HG03045 (cell line): ENCODE results near the gene PIK3CA.

Experiments
- ATAC-seq: cut with Tn5 transposase; IDR thresholded peaks from one replicate; pipeline ENCODE4 v1.9.1; 2021; ENCODE audit warnings: mild to moderate bottlenecking, moderate library complexity; ENCODE audit not compliant: unreplicated experiment

Gene PIK3CA

DNA sequence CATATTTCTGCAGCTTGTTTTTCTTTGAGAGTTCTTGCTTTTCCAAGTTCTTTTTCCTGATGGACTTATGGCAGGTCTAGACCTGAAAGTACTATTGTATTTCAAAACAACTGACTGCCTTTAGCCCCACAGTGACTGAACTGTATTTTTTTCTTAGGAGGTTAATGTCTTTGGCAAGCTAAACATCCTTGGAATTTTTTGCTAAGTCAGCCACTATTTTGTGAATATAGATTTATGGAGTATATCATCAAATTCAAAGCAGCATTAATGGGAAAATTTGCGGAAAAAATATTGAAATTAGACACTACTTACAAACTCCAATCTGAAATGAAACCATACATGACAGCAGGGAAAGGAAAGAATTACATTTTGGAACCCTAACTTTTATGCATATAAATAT is 8.6 kb downstream of the PIK3CA start:
- no peak for ATAC-seq

DNA sequence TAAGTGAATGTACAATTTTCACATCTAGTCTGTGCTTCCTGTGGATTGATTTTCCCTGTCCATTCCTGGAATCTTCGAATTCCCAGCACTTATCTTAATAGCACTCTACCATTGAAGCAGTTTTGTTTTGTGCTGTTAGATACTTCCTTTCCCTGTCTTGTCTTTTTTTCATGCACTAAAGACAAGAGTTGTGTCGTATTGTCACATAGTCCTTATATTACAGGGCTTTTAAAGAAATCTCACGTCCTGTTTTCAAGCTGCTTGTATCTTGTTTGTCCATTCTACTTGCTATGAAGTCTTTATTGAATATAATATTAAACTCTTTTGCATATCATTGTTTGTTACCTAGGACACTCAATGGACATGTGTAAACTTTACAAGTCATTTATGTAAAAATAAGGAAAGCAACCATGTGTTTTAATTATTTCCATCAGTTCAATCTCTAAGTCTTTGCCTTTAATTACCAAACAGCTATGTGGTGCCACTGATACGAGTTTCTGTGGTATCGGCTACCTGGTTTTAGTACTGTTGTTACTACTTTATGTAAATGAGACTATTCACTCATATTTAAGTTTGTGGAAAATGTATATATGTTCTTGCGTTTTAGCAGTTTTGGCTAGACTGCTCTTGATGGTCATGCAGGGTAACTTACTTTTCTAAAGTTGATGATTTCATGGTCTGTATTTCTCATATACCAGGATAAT is 10.3 kb downstream of the PIK3CA start:
- ATAC-seq: no peak

DNA sequence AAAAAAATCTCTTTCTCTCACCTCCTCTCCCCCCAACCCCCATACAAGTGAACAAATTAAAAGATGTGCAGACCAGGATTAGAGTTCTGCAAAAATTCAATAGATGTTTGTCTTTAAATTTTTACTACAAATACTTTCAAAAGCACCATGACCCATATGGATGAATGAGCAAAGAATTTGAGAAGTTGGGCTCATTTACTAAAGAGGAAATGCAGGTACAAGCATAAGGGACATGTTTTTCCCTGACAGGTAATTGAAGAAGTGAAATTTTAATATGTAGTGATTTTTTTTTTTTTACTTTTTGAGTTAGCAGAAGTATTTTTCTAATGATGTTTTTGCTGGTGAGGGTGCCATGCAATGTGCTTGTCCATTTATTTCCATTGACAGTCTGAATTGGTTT is 15.3 kb downstream of the PIK3CA start:
- no peak for ATAC-seq

DNA sequence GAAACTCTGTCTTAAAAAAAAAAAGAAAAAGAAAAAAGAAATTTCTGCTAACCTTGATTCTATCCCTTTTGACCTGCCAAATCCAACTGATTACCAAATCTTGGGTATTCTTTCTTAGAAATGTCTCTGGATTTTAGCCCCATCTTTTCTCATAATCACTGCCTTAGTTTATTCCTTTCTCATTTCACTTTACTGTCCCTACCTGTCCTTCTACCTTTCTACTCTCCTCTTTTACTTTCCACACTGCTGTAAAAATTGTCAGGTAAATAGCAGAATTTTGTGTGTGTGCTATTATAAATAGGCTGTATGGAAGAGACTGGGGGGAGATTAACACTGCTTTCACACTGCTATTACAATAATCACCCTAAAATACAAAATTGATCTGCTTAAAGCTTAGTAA is 16.7 kb downstream of the PIK3CA start:
- no peak for ATAC-seq

DNA sequence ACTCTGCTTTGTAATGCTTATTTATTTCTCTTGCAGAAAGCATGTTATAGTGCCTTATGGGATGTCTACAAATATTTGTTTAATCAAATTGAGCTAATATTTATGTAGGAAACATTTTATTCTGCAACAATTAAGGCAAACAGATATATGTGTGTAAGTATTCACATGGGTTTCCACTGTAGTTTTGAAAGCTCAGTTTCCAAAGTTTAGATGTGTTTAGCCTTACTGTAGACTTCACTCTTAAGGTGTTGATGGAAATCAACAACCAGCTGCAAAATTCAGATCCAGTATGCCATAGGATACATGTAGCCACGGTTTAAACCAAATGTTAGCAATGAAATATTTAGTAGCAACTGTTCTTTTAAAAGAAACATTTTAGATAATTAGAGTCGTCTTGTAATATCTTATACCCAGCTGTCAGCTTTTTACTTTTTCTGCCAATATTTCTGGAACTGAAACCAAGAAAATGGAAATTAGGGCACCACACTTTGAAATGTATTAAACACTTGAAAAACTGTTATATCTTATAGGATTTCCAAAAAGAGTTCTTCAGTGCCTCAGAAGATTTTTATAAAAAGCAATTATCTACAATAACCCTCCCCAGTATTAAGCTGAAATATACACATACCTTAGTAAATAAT is 18.5 kb downstream of the PIK3CA start:
- ATAC-seq: no peak

DNA sequence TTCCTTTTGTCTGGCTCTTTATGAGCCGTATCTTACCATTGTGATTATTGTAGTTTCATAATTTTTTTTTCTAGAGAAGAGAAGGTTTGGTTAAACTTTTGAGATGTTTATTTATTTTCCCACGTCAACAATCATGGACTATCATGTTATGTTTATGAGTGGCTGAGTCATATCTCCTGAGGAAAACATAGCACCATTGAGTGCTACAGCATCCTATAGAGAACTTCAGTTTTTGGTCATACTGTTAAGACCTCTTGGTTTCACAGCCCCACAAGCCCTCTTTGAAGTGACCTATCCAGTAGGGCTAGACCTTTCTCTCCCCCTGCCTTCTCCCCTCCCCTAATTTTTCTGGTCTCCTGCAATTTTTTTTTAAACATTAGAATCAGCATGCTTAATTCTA is 20.8 kb downstream of the PIK3CA start:
- no peak for ATAC-seq

DNA sequence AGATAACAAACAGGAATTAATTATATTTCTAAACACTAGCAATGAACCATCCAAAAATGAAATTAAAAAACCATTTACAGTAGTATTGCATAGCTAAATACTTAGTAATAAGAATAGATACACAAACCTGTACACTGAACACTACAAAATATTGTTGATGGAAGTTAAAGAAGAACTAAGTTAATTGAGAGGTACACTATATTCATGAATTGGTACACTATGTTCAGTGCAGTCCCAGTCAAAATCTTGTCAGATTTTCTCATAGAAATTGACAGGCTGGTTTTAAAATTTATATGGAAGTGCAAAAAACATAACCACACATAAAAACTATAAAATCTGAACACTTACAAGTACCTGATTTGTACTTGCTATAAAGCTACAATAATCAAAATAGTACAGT is 24.4 kb downstream of the PIK3CA start:
- no peak for ATAC-seq

DNA sequence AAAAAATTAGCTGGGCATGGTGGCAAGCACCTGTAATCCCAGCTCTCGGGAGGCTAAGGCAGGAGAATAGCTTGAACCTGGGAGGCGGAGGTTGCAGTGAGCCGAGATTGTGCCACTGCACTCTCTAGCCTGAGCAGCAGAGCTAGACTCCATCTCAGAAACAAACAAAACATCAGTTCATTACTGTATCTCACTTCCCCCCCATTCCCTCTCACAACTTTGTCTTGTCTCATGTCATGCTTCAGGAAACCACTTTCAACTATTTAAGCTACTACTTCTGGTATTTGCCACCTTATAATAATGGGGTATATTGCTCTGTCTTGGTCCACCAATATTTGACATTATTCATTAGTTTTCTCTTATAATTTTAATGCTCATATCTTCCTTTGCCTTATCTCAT is 26.2 kb downstream of the PIK3CA start:
- no peak for ATAC-seq

DNA sequence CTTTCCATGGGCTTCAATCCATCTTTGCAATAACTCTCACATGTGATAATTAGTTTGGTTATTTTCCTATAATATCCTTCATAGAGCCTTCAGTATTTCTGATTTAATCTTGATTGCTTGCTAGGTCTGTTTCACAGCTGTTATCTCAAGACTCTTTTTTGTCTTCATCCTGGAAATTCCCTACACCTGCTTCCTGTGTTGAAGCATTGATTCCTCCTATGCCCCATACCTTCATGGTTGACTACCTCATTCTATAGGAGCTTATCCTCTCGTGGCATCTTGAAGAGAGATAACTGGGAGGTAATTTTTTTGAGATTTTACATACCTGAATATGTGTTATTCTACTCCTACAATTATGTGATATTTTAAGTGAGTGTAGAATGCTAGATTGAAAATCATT is 26.7 kb downstream of the PIK3CA start:
- no peak for ATAC-seq

DNA sequence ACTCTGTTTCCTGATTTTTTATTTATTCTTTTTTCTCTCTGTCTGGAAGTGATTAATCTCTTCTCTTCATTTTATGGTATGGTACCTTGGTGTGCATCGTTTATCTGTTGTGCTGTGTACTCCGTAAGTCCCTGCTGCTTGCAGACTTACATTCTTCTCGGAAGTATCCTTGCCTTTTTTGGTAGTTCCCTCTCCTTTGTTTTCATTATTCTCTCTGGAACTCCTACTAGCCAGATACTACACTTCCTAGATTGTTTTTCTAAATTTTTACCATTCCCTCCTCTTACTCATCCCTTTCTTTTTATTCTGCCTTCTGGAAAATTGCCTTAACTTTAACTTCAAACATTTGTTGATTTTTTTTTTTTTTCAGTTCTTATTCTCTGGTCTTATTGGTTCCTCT is 27.2 kb downstream of the PIK3CA start:
- no peak for ATAC-seq

DNA sequence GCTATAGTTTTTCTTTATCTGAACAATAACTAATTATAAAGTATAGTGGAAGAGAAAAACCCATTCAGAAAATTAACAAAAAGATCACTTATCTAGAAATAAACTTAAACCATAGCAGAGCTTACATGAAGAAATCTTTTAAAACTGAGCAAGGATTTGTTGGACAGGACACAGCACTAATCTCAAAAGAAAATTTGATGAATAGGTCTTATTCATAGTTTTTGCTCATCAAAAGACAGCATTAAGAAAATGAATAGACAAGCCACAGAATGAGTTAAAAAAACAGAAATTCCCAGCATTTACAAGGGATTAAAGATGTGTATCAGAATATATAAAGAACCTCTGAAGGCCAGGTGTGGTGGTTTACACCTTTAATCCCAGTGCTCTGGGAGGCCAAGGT is 29.5 kb downstream of the PIK3CA start:
- ATAC-seq: no peak

DNA sequence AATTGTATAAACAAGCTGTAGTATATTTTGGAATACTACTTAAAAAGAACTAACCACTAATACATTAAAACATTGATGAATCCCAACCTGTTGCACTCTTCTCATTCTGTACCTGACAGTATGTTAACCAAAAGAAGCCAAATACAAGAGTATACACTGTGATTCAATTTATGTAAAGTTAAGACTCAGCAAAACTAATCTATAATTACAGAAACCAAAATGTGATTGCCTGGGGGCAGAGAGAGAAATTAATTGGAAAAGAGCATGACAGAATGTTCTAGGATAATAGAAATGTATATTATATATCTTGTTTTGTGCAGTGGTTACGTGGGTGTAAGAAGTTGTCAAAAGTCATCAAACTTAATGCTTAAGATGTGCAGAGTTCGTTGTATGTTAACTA is 31.1 kb downstream of the PIK3CA start:
- no peak for ATAC-seq

DNA sequence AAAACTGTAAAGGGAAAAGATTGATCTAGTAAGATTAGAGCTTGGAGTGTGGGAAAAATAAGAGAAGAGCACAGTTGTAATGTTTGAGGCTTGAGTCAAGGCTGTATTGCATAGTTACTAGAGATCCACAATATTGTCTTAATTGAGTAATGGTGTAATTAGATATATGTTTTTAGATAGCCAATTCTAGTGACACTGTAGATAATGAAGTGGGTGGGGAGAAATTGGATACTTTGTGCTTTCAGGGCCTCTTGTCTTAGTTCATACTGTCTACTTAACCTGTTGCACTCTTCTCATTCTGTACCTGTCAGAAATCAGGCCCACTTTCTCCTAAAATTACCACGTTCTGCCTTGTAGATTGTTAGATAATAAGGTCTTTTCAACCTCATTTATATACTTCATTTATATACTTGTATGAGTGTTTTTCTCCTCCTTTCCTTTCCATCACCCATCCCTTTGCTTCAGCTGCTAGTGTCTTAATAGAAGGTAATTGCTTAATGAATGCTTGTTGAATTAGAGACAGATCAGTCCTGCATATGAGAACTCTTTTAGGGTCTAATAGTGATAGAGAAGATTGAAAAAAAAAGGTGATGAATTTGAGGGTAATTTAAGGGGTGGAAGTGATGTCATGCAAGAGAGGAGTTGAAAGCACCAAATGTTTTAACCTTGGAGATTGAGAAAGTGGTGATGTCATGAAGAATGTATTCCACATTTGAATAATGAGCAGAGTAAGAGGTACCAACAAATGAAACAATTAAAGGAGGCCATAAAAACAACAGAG is 32.0 kb downstream of the PIK3CA start:
- no peak for ATAC-seq

DNA sequence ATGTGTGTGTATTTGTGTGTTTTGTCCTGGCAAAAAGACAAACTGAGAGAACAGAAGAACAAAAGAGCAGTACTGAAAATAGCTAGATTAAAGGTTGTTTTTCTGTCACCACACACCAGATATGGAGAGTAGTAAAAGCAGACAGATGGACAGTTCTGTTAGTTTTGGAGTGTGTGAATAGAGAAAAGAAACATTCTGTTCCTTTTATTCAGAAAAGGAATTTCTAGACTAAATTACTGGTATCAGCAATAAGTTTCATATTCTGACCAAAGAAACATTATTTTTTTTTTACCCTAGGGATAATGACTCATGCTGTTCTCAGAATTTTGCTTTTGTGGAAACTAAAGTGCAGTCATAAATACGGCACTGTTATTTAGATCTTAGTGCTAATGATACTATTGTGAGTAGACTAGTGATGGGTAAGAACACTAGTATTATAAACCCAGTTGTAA is 32.9 kb downstream of the PIK3CA start:
- peak; percentile 57 for ATAC-seq

DNA sequence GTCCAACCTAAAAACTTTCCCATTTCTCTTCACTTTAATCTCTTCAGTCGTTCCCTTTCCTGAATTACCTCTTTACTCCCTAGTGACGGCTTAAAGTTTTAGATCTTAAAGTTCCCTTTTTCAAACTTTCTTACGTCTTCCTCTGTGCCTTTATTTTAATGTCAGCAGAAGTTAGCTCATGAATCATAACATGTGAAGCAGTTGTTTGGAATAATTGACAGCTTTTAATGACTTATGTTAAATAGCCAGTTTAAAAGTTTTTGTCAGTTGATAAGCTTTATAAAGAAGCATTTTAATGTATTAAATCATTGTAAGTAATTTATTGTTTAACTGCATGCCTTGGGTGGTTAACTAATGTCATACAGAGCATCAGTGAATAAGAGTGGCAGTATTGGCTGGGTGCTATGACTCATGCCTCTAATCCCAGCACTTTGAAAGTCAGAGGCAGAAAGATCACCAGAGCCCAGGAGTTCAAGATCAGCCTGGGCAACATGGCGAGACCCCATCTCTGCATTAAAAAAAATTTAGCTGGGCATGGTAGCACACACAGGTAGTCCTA is 33.9 kb downstream of the PIK3CA start:
- ATAC-seq: no peak

DNA sequence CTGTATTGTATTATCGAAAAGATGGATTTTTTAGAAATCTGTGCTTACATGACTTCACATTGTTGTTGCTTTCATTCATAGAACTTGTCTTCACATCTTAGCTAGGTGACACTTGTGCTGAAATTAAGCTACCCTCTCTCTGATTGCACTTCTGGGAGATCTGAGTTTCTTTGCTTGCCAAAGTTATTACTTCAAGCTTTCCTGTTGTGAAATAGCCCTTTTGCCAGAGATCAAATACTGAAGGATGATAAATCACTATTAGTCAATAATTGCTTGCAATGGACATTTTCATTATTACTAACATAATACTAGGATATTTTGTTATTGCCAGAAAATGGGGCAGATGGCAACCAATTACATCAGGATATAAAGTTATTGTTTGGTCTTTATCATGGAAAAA is 34.7 kb downstream of the PIK3CA start:
- no peak for ATAC-seq

DNA sequence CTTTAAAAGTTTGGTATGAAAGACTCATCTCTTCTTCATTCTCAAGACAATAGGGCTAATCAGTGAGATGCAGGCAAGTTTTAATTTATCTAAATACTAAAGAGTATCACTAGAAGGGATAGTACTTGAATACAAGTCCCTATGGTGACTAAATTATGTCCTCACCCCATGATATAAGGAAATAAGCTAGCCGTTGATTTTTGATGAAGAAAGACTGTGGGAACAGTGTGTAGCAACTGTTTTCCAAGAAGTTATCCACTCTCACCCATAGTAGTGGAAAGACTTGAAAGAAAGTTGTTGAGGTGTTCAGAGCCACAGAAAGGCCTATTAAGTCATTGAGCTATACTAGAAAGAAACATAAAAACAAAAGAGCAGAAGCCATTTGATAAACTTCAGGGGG is 36.7 kb downstream of the PIK3CA start:
- no peak for ATAC-seq

DNA sequence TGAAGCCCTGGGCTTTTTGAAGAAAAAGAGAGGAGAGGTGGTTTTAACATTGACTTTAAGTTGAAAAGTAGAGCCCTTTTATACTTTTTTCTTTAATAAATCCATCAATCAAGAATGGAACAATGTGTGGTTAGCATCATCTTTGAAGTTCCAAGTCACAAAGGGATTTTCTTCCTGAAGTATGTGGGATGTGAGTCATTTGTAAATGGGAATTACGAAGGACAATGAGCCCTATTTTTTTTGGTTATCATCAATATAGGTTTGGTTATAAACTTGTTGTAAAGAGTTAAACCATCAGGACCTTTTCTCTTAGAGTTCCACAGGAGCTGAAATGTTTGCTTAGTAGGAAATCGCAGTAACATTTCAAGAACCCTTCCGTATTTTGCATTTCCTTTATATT is 38.3 kb downstream of the PIK3CA start:
- no peak for ATAC-seq

DNA sequence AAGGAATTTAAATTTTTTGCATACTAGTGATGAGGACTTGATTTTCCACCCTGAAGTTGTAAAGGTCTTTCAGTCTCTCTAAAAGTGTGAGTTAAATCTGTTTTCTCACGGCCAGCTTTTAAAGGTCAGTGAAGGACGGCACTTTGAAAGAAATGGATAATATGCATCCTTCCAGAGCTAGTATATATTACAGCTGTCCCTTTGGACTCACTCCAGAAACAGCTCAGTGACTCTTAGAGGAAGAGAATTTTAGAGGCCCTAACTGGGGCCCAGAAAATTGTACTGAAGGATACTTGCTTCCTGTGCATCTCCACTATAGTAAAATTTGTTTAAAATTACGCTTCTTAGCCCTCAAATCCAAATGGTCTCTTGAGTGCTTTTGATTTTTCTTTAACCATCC is 41.6 kb downstream of the PIK3CA start:
- no peak for ATAC-seq

DNA sequence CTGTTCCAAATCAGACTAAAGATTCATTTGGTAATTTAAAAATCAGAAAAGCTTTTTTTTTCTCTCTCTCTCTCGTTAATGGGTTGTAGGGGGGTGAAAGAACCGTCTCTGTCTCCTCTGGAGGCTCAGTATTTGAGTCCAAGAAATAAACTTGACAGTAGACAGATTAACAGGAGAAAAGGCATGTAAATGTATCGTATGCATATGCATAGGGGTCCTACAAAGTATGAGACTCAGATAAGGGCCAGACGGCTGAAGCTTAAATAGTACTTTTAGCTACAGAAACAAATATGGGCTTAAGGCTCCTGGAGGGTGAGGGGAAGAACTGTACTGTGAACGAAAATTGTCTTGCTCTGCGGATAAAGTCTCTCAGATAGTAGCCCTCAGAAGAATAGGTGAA is 42.4 kb downstream of the PIK3CA start:
- ATAC-seq: no peak

DNA sequence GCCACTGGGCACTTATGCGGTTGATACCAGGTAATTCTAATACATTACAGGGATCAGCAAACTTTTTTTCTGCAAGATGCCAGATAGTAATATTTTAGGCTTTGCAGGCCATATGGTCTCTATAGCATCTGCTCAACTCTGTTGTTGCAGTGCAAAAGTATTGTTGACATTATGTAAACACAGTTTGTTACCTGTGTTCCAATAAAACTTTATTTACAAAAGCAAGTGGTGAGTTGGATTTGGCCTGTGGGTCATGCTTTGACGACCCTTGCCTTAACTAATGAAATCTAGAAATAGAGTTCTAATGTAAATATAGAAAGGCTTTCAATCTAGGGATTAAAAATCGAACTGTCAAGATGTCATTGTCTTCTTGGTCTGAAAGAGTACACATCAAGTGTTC is 44.4 kb downstream of the PIK3CA start:
- ATAC-seq: no peak

DNA sequence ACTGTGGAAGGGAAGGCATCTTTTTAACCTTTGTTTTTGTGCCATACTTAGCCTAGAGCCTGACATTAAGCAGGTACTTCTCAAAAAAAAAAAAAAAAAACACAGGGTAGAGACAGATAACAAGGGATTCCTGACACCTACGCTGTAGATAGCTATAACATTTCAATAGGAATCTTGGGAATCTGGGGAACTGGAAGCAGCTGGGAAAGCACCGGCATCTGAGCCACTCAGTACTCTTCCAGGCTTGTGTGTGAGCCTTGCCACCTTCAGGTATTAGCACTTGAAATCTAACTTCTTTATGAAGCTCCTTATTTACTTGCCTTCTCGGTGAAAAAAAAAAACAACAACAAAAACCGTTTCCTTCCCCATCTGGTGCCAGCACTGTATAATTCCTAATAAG is 46.8 kb downstream of the PIK3CA start:
- no peak for ATAC-seq
